Parathyroid adenoma (tissue), 2 donors: ENCODE measurements around the gene ZBP1.

Experiments
- H2AFZ ChIP-seq: fragments of 300-600 bp; sonication (generic); one replicate; pipeline ENCODE4 v1.7.0; 2017; ENCODE audit warnings: antibody characterized with exemption, mild to moderate bottlenecking
- H3K27ac ChIP-seq: fragments of 300-600 bp; sonication (generic); one replicate; pipeline ENCODE4 v1.7.0; 2017
- H3K27me3 ChIP-seq: fragments of 300-600 bp; sonication (generic); one replicate; pipeline ENCODE4 v1.7.0; 2017; ENCODE audit warnings: low read length; ENCODE audit not compliant: control insufficient read depth, insufficient read depth
- H3K36me3 ChIP-seq: fragments of 300-600 bp; sonication (generic); one replicate; pipeline ENCODE4 v1.7.0; 2017; ENCODE audit warnings: low read length; ENCODE audit not compliant: control insufficient read depth, insufficient read depth
- H3K4me1 ChIP-seq: fragments of 300-600 bp; sonication (generic); one replicate; pipeline ENCODE4 v1.7.0; 2017; ENCODE audit warnings: control low read depth
- H3K4me2 ChIP-seq: fragments of 300-600 bp; sonication (generic); one replicate; pipeline ENCODE4 v1.7.0; 2017; ENCODE audit warnings: low read length
- H3K4me3 ChIP-seq: fragments of 300-600 bp; sonication (generic); one replicate; pipeline ENCODE4 v1.7.0; 2017; ENCODE audit warnings: low read depth, low read length
- H3K79me2 ChIP-seq: fragments of 300-600 bp; sonication (generic); one replicate; pipeline ENCODE4 v1.7.0; 2017; ENCODE audit warnings: control low read depth
- H3K9ac ChIP-seq: fragments of 300-600 bp; sonication (generic); one replicate; pipeline ENCODE4 v1.7.0; 2017; ENCODE audit warnings: mild to moderate bottlenecking
- H3K9me3 ChIP-seq: fragments of 300-600 bp; sonication (generic); one replicate; pipeline ENCODE4 v1.7.0; 2017; ENCODE audit warnings: low read length; ENCODE audit not compliant: control insufficient read depth
- TF ChIP-seq, protein P1 (sequence below): fragments of 300-600 bp; sonication (generic); IDR thresholded peaks from one replicate; pipeline ENCODE4 v1.7.0; 2017; ENCODE audit warnings: antibody characterized with exemption, mild to moderate bottlenecking
- donor health status: primary hyperparathyroidism.

Gene ZBP1

DNA sequence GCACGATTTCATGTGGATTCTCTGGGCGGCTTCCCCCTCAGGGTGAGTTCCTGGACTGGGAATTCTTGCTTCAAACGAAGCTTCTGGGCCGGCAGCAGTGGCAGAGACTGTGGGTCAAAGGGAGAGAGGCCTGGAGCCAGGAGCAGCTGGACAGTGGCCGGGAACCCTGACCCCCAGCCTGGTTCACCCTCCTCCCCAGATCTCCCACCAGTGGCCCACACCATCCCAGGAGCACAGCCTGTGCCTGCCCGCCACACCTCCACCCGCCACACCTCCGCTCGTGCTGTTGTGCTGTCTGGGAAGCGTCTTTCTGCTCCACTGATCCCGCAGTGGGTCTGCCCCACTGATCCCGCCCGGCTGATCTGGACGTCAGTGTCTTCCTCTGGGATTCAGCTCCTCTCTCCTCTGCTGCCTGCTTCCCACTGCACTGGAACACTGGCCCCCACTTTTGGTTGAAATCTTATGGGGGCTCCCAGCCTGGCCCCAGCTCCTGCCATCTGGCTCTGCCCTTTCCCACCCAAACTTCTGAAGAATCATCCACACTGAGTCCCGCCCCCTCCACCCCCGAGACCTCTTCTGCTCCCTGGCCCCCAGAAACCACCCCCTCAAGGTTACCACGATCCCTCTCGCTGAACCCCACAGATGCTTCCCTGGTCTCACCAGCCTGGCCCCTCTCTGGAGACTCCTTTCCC is 9.8 kb downstream of the ZBP1 start:
- Histone ChIP-seq H3K79me2 (no peaks in the 10 kb centered on the region), H3K4me1 (no peaks in the 10 kb centered on the region), H3K9me3 (no peaks in the 10 kb centered on the region), H3K9ac (no peak overlapping the region), H3K4me3 (no peak overlapping the region), H3K27ac (no peak overlapping the region), H2AFZ (no peak overlapping the region), H3K4me2 (no peak overlapping the region), H3K27me3 (no peaks in the 10 kb centered on the region), H3K36me3 (no peaks in the 10 kb centered on the region)
- TF ChIP-seq, protein P1, sequence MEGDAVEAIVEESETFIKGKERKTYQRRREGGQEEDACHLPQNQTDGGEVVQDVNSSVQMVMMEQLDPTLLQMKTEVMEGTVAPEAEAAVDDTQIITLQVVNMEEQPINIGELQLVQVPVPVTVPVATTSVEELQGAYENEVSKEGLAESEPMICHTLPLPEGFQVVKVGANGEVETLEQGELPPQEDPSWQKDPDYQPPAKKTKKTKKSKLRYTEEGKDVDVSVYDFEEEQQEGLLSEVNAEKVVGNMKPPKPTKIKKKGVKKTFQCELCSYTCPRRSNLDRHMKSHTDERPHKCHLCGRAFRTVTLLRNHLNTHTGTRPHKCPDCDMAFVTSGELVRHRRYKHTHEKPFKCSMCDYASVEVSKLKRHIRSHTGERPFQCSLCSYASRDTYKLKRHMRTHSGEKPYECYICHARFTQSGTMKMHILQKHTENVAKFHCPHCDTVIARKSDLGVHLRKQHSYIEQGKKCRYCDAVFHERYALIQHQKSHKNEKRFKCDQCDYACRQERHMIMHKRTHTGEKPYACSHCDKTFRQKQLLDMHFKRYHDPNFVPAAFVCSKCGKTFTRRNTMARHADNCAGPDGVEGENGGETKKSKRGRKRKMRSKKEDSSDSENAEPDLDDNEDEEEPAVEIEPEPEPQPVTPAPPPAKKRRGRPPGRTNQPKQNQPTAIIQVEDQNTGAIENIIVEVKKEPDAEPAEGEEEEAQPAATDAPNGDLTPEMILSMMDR: no peak

DNA sequence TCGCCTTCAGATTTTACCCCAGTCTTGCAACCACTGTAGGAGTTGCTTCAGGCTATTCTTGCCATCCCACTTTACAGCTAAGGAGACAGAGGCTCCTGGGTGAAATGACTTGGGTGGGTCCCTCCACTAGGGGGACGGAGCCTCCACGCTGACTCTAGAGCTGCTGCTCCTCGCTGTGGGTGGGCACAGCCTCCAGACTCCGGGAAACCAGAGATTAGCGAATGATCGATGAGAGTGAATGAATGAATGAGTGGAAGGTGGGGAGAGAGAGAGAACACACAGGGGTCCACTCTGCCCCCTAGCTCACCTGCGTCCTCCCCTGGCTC is 10.4 kb downstream of the ZBP1 start:
- H3K4me2 ChIP-seq: no peak overlapping the region
- H3K9ac ChIP-seq: no peak overlapping the region
- no peaks in the 10 kb centered on the region for H3K4me1 ChIP-seq
- no peak overlapping the region for H3K4me3 ChIP-seq
- no peaks in the 10 kb centered on the region for H3K36me3 ChIP-seq
- H3K9me3 ChIP-seq: no peaks in the 10 kb centered on the region
- no peaks in the 10 kb centered on the region for H3K79me2 ChIP-seq
- TF ChIP-seq, protein P1: no peak
- H3K27me3 ChIP-seq: no peaks in the 10 kb centered on the region
- no peak overlapping the region for H2AFZ ChIP-seq
- no peak overlapping the region for H3K27ac ChIP-seq

DNA sequence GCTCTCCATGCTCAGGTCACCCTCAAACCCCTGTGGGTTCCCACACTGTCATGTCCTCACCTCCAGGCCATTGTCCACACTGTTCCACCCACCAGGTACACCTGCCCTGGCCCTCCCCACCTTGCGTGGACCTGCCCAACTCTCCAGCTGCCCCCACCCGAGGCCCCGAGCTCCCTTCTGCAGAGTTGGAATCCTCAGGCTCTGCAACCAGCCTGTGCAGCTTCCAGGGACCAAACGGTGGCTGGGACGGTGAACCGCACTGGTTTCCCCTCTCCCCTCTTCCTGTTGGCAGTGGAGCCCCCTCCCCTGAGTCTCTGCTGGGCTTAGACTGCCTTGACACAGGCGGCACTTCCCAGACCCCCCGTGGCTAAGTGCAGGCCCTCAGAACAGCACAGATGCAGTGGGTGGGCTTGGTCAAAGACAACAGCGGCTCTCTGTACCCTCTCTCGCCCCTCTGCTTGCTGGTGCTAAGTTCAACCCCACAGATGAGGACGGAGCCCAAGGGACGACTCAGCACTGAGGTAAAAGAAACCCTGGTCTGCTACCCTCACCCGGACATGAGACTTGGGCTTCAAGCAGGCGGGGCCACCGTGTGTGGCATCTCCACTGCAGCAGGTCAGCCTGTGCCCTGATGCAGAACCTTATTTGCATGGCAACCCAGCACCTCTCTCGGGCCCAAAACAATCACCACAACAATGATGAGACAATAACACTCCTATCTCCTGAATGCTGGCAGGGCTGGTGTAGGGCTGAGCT is 11.0 kb downstream of the ZBP1 start:
- H3K36me3 ChIP-seq: no peaks in the 10 kb centered on the region
- H3K4me3 ChIP-seq: no peak overlapping the region
- H3K27ac ChIP-seq: no peak overlapping the region
- no peak overlapping the region for H2AFZ ChIP-seq
- no peak overlapping the region for H3K9ac ChIP-seq
- H3K4me1 ChIP-seq: no peaks in the 10 kb centered on the region
- no peaks in the 10 kb centered on the region for H3K9me3 ChIP-seq
- H3K27me3 ChIP-seq: no peaks in the 10 kb centered on the region
- no peaks in the 10 kb centered on the region for H3K79me2 ChIP-seq
- TF ChIP-seq, protein P1: no peak
- H3K4me2 ChIP-seq: no peak overlapping the region

DNA sequence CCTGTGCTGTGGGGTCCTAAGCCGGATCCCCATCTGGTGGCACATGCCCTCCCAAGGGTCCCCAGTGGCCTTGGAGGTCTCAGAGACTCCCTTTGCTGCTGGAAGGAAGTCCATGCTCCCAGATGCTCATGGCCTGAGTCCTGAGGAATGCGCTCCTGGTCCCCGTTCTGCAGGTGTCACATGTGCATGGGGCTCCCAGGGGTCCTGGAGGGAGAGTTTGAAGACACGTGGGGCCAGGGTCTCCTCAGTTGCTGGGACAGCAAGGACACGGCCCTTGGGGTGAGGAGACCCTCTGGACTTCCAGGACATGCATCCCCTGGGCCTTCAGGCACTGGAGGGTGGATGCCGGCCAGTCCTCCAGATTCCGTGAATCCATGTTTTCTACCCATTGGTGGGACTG is 11.7 kb downstream of the ZBP1 start:
- Histone ChIP-seq H3K9me3 (no peaks in the 10 kb centered on the region), H3K4me1 (no peaks in the 10 kb centered on the region), H3K36me3 (no peaks in the 10 kb centered on the region), H3K79me2 (no peaks in the 10 kb centered on the region), H2AFZ (no peak overlapping the region), H3K4me3 (no peak overlapping the region), H3K27me3 (no peaks in the 10 kb centered on the region), H3K27ac (no peak overlapping the region), H3K9ac (no peak overlapping the region), H3K4me2 (no peak overlapping the region)
- TF ChIP-seq, protein P1: no peak

DNA sequence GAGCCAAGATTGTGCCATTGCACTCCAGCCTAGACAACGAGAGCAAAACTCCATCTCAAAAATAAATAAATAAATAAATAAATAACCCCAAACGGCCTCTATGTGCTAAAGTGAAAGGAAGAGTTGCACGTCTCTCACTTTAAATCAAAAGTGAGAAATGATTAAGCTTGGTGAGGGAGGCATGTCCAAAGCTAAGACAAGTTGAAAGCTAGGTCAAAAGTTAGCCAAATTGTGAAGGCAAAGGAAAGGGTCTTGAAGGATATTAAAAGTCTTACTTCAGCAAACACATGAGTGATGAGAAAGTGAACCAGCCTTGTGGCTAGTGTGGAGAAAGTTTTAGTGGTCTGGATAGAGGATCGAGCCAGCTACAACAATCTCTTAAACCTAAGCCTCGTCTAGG is 14.3 kb downstream of the ZBP1 start:
- H3K4me3 ChIP-seq: no peak overlapping the region
- no peaks in the 10 kb centered on the region for H3K9me3 ChIP-seq
- no peak overlapping the region for H3K27ac ChIP-seq
- H3K36me3 ChIP-seq: no peaks in the 10 kb centered on the region
- TF ChIP-seq, protein P1: no peak
- H3K4me1 ChIP-seq: no peaks in the 10 kb centered on the region
- no peak overlapping the region for H2AFZ ChIP-seq
- H3K79me2 ChIP-seq: no peaks in the 10 kb centered on the region
- H3K27me3 ChIP-seq: no peaks in the 10 kb centered on the region
- H3K4me2 ChIP-seq: no peak overlapping the region
- no peak overlapping the region for H3K9ac ChIP-seq
